Caco-2 (cell line): ENCODE measurements around the gene METTL13. TPM values are rescaled to one million over a fixed set of nuclear protein-coding genes. Genes with fewer than 3 reads are reported as not detected.

Experiments
- BruUV-seq: library from RNA; stranded (reverse); fragments of 400-500 nt; replicated peaks from 2 replicates; lab custom pipeline; 2021; lab: Mats Ljungman, UMichigan
- CTCF ChIA-PET: fragments of 300-600 bp; sonication (Branson Sonifier 250); formaldehyde crosslinking; loops from one replicate; lab custom pipeline; 2022; ENCODE audit warnings: antibody characterized with exemption; lab: Charles Lee
- POLR2A ChIA-PET: fragments of 300-600 bp; sonication (Branson Sonifier 250); formaldehyde crosslinking; loops from one replicate; lab custom pipeline; 2022; ENCODE audit warnings: antibody characterized with exemption; lab: Charles Lee
- DNase-seq, 2 experiments: peaks; one replicate each; pipeline versions ENCODE4 v3.0.0 to v3.0.0-alpha.2; 2020 to 2022
- H3K27me3 ChIP-seq: replicated peaks from 2 replicates; pipeline ENCODE4 v1.6.0; 2011; ENCODE audit warnings: low read length; ENCODE audit not compliant: control insufficient read depth, insufficient read depth
- H3K36me3 ChIP-seq: 2 replicates; pipeline ENCODE4 v1.5.1; 2011; ENCODE audit warnings: low read length; ENCODE audit not compliant: control insufficient read depth, insufficient read depth
- H3K4me1 ChIP-seq: fragments of 250-450 bp; sonication (Bioruptor Pico); 2 replicates; pipeline ENCODE4 v1.5.1; 2020; ENCODE audit warnings: mild to moderate bottlenecking
- H3K4me3 ChIP-seq: 2 replicates; pipeline ENCODE4 v1.5.1; 2011; ENCODE audit warnings: low read depth, mild to moderate bottlenecking, control low read depth, low read length
- H3K9me3 ChIP-seq: fragments of 250-450 bp; sonication (Bioruptor Pico); 2 replicates; pipeline ENCODE4 v1.5.1; 2020; ENCODE audit warnings: mild to moderate bottlenecking, moderate library complexity
- H3K27ac Mint-ChIP-seq: one replicate; pipeline ENCODE4 v1.8.0; 2022; ENCODE audit warnings: mixed read lengths; ENCODE audit not compliant: unreplicated experiment
- H3K27me3 Mint-ChIP-seq: one replicate; pipeline ENCODE4 v1.8.0; 2022; ENCODE audit warnings: mixed read lengths; ENCODE audit not compliant: insufficient read depth, unreplicated experiment
- H3K36me3 Mint-ChIP-seq: one replicate; pipeline ENCODE4 v1.8.0; 2022; ENCODE audit warnings: mild to moderate bottlenecking, mixed read lengths; ENCODE audit not compliant: insufficient read depth, unreplicated experiment
- H3K4me1 Mint-ChIP-seq: one replicate; pipeline ENCODE4 v1.8.0; 2022; ENCODE audit warnings: low read depth, mixed read lengths; ENCODE audit not compliant: unreplicated experiment
- H3K4me3 Mint-ChIP-seq: one replicate; pipeline ENCODE4 v1.8.0; 2022; ENCODE audit warnings: mild to moderate bottlenecking, moderate library complexity, mixed read lengths; ENCODE audit not compliant: unreplicated experiment
- H3K9me3 Mint-ChIP-seq: one replicate; pipeline ENCODE4 v1.8.0; 2022; ENCODE audit warnings: mixed read lengths; ENCODE audit not compliant: unreplicated experiment
- intact Hi-C: fragments of 100-400 bp; cut with micrococcal nuclease; formaldehyde crosslinking; loops from one replicate; pipeline ENCODE4 v1.10.0; 2022; ENCODE audit not compliant: unreplicated experiment
- total RNA-seq: library from RNA; stranded (reverse); gene quantifications from 2 replicates; pipeline ENCODE4 v1.2.3, GENCODE V29; 2022
- TF ChIP-seq, protein P1 (sequence below), 2 experiments: fragments of 200-600 bp in 1 of 2; IDR thresholded peaks; 1 replicate in 1 of 2; 2 replicates in 1 of 2; pipeline versions ENCODE4 v1.5.1 to v1.8.0; 2011 to 2022; ENCODE audit warnings: antibody characterized with exemption in 1 of 2, control low read depth in 1 of 2, inconsistent platforms in 1 of 2, low read depth in 1 of 2, low read length in 1 of 2, mild to moderate bottlenecking in 1 of 2, moderate library complexity in 1 of 2; ENCODE audit not compliant: insufficient read depth in 1 of 2, severe bottlenecking in 1 of 2, unreplicated experiment in 1 of 2

The METTL13 gene
- total RNA-seq, 1 experiment from 2014 or later = 36.9 TPM

DNA sequence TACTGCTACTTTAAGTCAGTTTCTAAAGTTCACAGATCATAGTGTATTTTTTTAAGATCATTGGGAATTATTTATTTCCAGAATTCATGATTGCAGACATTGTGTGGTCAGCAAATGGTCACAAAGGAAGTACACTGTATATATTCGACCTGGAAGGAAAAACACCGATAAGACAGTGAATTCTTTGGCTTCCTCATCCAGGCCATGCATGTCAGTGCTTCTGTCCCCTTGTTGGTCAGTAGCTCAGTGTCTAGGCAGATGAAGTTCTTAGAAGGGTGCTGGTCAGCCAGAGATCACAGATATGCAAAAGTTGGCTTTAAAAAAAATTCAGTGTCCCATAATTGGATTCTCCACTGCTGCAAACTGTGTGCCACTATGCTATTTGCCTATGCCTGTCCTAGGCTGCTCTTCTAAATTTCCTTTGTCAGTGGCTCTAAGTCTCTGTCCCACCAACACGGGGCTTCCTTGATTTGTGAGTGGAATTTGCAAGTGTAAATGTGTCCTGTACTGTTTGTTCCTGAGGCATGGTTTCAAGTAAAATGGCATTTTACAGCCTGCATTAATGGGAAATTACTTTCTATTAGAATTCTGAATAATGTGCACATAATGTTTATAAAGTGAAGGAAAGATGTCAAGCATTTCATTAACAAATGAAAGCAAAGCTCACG lies 27.6 kb upstream of the METTL13 start:
- no peaks in the 10 kb centered on the region for H3K27me3 ChIP-seq
- intact Hi-C loops = no loop called here
- no peaks in the 10 kb centered on the region; the same call in 1 of the 2 replicates for H3K4me1 ChIP-seq
- ChIA-PET POLR2A (no interaction called here), CTCF (no interaction called here)
- Mint-ChIP-seq H3K4me1 (no peaks in the 10 kb centered on the region), H3K27ac (no peak overlapping the region), H3K27me3 (no peaks in the 10 kb centered on the region), H3K4me3 (no peak overlapping the region), H3K9me3 (peaks cover 11% of the 10 kb centered on the region), H3K36me3 (no peaks in the 10 kb centered on the region)
- TF ChIP-seq, protein P1, sequence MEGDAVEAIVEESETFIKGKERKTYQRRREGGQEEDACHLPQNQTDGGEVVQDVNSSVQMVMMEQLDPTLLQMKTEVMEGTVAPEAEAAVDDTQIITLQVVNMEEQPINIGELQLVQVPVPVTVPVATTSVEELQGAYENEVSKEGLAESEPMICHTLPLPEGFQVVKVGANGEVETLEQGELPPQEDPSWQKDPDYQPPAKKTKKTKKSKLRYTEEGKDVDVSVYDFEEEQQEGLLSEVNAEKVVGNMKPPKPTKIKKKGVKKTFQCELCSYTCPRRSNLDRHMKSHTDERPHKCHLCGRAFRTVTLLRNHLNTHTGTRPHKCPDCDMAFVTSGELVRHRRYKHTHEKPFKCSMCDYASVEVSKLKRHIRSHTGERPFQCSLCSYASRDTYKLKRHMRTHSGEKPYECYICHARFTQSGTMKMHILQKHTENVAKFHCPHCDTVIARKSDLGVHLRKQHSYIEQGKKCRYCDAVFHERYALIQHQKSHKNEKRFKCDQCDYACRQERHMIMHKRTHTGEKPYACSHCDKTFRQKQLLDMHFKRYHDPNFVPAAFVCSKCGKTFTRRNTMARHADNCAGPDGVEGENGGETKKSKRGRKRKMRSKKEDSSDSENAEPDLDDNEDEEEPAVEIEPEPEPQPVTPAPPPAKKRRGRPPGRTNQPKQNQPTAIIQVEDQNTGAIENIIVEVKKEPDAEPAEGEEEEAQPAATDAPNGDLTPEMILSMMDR (IDR thresholded peaks at IDR 0.05; ENCODE audit: insufficient read depth in 1 of 2, low read depth in 1 of 2, low read length in 1 of 2, severe bottlenecking in 1 of 2, unreplicated experiment in 1 of 2) = no peak
- H3K4me3 ChIP-seq = no peak overlapping the region
- H3K36me3 ChIP-seq = no peaks in the 10 kb centered on the region
- H3K9me3 ChIP-seq = peaks cover 12% of the 10 kb centered on the region
- no TSS peak for BruUV-seq
- no peak for DNase-seq

DNA sequence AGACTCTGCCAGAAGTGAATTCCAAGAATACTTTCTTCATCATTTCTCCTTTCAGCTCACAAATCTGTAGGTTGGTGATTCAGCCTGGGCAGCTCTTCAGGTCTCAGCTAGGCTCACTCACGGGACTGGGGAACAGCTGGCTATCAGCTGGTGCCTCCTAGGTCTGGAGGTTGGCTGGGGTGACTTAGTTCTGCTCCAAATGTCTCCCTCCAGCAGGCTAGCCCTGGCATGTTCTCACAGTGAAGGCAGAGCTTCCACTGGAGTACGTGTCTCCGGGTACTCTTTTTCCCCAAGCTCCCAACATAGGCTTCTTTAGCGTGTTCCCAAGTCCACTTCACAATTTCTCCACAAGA lies 27.1 kb upstream of the METTL13 start:
- TF ChIP-seq, protein P1 (IDR thresholded peaks at IDR 0.05; ENCODE audit: insufficient read depth in 1 of 2, low read depth in 1 of 2, low read length in 1 of 2, severe bottlenecking in 1 of 2, unreplicated experiment in 1 of 2) = no peak
- no peak for DNase-seq
- Histone ChIP-seq H3K36me3 (no peaks in the 10 kb centered on the region), H3K27me3 (no peaks in the 10 kb centered on the region), H3K4me1 (no peaks in the 10 kb centered on the region; the same call in 1 of the 2 replicates), H3K4me3 (no peak overlapping the region), H3K9me3 (peaks cover 12% of the 10 kb centered on the region)
- Mint-ChIP-seq H3K4me1 (no peaks in the 10 kb centered on the region), H3K36me3 (no peaks in the 10 kb centered on the region), H3K27ac (no peak overlapping the region), H3K9me3 (peaks cover 11% of the 10 kb centered on the region), H3K27me3 (no peaks in the 10 kb centered on the region), H3K4me3 (no peak overlapping the region)
- BruUV-seq = no TSS peak
- CTCF ChIA-PET = no interaction called here
- POLR2A ChIA-PET = no interaction called here
- intact Hi-C loops = no loop called here

DNA sequence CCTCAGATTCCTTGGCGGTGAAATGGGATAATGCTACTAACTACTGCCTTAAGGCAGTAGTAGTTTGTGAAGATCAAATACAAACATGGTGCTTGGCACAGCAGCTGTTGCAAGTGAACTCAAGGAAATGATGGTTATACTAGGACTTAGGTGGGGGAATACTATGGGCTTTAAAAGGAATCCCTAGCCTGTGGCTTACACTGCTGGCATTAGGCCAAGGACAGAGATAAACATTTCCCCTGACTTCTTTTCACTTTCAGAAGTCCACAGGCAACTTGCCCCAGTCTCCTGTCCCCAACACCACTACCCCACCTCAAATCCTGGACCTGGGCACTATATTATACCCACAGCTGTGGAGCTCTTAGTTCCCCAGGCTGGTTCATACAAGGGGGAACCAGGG lies 26.5 kb upstream of the METTL13 start:
- Mint-ChIP-seq H3K36me3 (no peaks in the 10 kb centered on the region), H3K4me3 (no peak overlapping the region), H3K27ac (no peak overlapping the region), H3K4me1 (no peaks in the 10 kb centered on the region), H3K27me3 (no peaks in the 10 kb centered on the region), H3K9me3 (peaks cover 11% of the 10 kb centered on the region)
- Histone ChIP-seq H3K27me3 (no peaks in the 10 kb centered on the region), H3K4me3 (no peak overlapping the region), H3K9me3 (peaks cover 12% of the 10 kb centered on the region), H3K4me1 (no peaks in the 10 kb centered on the region; the same call in 1 of the 2 replicates), H3K36me3 (no peaks in the 10 kb centered on the region)
- ChIA-PET POLR2A (no interaction called here), CTCF (no interaction called here)
- TF ChIP-seq, protein P1 (IDR thresholded peaks at IDR 0.05; ENCODE audit: insufficient read depth in 1 of 2, low read depth in 1 of 2, low read length in 1 of 2, severe bottlenecking in 1 of 2, unreplicated experiment in 1 of 2) = no peak
- DNase-seq = no peak
- no TSS peak for BruUV-seq
- intact Hi-C loops = no loop called here
